GM11168 (cell line): ENCODE results near the gene CCDC59.

Experiments
- in situ Hi-C: fragments of 300-500 bp; cut with MboI; formaldehyde crosslinking; loops from one replicate; pipeline ENCODE4 v1.12.0; 2022; ENCODE audit warnings: low sequenced_read_pairs; ENCODE audit not compliant: unreplicated experiment

CCDC59 gene

DNA sequence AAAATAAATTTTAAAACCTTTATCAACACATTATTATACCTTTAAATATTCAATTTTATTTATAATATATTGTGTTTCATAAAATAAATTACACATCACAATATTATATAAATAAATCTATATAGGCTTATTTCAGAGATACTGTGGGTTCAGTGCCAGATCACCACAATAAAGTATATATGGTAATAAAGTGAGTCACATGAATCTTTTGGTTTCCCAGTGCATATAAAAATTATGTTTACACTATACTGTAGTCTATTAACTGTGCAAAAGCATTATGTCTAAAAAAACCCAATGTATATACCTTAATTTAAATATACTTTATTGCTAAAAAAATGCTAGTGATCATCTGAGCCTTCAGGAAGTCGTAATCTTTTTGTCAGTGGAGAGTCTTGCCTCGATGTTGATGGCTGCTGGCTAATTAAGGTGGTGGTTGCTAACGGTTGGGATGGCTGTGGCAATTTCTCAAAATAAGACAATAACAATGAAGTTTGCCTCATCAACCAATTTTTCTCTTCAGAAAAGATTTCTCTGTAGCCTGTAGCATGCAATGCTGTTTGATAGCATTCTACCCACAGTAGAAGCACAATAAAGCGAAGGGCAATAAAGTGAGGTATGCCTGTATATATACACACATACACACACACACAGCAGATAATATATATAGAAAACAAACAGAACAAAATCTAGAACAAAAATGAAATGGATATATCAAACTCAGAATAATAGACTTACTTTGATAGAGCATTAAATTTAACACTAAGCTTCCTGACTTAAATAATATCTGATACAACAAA, 32.4 kb downstream of the CCDC59 start:
- in situ Hi-C loops: loop anchor here (25.0 kb wide), 1 partner anchor 663 kb away; no protein-coding TSS in a partner anchor

DNA sequence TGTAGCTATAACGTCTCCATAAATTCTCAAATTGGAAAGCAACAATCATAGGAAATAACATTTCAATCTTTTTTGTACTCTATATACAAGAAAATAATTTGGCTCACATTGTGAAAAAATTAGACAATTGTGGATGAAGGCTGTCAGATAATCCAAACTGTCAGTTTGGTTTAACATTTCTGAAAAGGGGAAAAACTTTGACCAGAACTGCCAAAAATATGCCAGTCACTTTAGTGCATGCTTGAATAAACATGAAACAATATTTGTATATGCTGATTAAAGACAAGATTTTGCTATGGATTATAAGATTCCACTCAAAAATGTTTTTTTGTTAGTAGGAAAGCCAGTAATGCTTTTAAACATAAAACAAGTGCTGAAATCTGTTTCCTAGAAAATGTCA, 38.9 kb downstream of the CCDC59 start:
- in situ Hi-C loops: no loop called here

DNA sequence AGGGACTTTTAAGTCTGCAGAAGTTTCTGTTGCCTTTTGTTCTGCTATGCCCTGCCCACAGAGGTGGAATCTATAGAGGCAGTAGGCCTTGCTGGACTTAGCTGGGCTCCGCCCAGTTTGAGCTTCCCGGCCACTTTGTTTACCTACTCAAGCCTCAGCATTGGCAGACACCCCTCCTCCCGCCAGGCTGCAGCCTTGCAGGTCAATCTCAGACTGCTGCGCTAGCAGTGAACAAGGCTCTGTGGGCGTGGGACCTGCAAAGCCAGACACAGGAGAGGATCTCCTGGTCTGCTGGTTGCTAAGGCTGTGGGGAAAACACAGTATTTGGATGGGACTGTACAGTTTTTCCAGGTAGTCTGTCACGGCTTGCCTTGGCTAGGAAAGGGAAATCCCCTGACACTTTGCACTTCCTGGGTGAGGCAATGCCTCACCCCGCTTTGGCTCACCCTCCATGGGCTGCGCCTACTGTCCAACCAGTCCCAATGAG, 43.7 kb downstream of the CCDC59 start:
- in situ Hi-C loops: no loop called here
